WTC11 (cell line): Measurements from ENCODE around the gene TMEM151B.

Source experiments
- JUN ChIP-seq: sonication (generic); formaldehyde crosslinking; IDR thresholded peaks from 2 replicates; pipeline ENCODE4 v1.8.0; 2023; ENCODE audit warnings: mild to moderate bottlenecking, missing genetic modification reagents
- NR3C1 ChIP-seq: sonication (generic); formaldehyde crosslinking; conservative IDR thresholded peaks from 2 replicates; pipeline ENCODE4 v1.8.1; 2023; ENCODE audit warnings: low read depth, mild to moderate bottlenecking, missing genetic modification reagents
- ZNF121 ChIP-seq: sonication (generic); formaldehyde crosslinking; IDR thresholded peaks from 2 replicates; pipeline ENCODE4 v1.8.0; 2023; ENCODE audit warnings: missing genetic modification reagents
- TF ChIP-seq, protein P1 (sequence below): fragments of 200-600 bp; IDR thresholded peaks from 2 replicates; pipeline ENCODE4 v1.8.0; 2022; ENCODE audit warnings: antibody characterized with exemption
- TF ChIP-seq, protein P2 (sequence below): fragments of 250-450 bp; sonication (Bioruptor Pico); IDR thresholded peaks from 2 replicates; pipeline ENCODE4 v1.9.0; 2021; ENCODE audit warnings: moderate library complexity, mild to moderate bottlenecking, inconsistent platforms, borderline replicate concordance
- TF ChIP-seq, protein P3 (sequence below): fragments of 250-450 bp; sonication (Bioruptor Pico); IDR thresholded peaks from 2 replicates; pipeline ENCODE4 v1.9.0; 2021; ENCODE audit warnings: mild to moderate bottlenecking
- TF ChIP-seq, protein P4 (sequence below): sonication (generic); formaldehyde crosslinking; IDR thresholded peaks from 2 replicates; pipeline ENCODE4 v1.8.1; 2023; ENCODE audit warnings: mild to moderate bottlenecking, missing genetic modification reagents

DNA sequence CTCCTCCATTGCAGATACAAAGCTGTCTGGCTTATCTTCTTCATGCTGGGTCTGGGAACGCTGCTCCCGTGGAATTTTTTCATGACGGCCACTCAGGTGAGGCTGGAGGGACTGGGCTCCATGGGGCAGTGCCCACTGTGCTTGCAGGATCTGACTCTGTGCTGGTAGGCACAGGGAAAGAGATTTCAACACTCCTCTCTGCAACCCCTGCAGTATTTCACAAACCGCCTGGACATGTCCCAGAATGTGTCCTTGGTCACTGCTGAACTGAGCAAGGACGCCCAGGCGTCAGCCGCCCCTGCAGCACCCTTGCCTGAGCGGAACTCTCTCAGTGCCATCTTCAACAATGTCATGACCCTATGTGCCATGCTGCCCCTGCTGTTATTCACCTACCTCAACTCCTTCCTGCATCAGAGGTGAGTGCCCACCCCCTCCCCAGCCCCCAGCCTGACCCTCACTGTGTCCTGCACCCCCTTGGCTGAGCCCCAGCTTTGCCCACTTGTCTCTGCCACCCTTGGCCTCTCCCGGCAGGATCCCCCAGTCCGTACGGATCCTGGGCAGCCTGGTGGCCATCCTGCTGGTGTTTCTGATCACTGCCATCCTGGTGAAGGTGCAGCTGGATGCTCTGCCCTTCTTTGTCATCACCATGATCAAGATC lies 40.7 kb upstream of the TMEM151B start:
- TF ChIP-seq, protein P1, sequence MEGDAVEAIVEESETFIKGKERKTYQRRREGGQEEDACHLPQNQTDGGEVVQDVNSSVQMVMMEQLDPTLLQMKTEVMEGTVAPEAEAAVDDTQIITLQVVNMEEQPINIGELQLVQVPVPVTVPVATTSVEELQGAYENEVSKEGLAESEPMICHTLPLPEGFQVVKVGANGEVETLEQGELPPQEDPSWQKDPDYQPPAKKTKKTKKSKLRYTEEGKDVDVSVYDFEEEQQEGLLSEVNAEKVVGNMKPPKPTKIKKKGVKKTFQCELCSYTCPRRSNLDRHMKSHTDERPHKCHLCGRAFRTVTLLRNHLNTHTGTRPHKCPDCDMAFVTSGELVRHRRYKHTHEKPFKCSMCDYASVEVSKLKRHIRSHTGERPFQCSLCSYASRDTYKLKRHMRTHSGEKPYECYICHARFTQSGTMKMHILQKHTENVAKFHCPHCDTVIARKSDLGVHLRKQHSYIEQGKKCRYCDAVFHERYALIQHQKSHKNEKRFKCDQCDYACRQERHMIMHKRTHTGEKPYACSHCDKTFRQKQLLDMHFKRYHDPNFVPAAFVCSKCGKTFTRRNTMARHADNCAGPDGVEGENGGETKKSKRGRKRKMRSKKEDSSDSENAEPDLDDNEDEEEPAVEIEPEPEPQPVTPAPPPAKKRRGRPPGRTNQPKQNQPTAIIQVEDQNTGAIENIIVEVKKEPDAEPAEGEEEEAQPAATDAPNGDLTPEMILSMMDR: no peak
- TF ChIP-seq ZNF121: no peak
- TF ChIP-seq JUN (CRISPR knock-in tag): no peak
- TF ChIP-seq, protein P2, sequence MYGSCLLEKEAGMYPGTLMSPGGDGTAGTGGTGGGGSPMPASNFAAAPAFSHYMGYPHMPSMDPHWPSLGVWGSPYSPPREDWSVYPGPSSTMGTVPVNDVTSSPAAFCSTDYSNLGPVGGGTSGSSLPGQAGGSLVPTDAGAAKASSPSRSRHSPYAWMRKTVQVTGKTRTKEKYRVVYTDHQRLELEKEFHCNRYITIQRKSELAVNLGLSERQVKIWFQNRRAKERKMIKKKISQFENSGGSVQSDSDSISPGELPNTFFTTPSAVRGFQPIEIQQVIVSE: no peak
- no peak for TF ChIP-seq NR3C1 (CRISPR knock-in tag)
- TF ChIP-seq, protein P3, sequence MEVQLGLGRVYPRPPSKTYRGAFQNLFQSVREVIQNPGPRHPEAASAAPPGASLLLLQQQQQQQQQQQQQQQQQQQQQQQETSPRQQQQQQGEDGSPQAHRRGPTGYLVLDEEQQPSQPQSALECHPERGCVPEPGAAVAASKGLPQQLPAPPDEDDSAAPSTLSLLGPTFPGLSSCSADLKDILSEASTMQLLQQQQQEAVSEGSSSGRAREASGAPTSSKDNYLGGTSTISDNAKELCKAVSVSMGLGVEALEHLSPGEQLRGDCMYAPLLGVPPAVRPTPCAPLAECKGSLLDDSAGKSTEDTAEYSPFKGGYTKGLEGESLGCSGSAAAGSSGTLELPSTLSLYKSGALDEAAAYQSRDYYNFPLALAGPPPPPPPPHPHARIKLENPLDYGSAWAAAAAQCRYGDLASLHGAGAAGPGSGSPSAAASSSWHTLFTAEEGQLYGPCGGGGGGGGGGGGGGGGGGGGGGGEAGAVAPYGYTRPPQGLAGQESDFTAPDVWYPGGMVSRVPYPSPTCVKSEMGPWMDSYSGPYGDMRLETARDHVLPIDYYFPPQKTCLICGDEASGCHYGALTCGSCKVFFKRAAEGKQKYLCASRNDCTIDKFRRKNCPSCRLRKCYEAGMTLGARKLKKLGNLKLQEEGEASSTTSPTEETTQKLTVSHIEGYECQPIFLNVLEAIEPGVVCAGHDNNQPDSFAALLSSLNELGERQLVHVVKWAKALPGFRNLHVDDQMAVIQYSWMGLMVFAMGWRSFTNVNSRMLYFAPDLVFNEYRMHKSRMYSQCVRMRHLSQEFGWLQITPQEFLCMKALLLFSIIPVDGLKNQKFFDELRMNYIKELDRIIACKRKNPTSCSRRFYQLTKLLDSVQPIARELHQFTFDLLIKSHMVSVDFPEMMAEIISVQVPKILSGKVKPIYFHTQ (CRISPR knock-in tag): no peak
- TF ChIP-seq, protein P4, sequence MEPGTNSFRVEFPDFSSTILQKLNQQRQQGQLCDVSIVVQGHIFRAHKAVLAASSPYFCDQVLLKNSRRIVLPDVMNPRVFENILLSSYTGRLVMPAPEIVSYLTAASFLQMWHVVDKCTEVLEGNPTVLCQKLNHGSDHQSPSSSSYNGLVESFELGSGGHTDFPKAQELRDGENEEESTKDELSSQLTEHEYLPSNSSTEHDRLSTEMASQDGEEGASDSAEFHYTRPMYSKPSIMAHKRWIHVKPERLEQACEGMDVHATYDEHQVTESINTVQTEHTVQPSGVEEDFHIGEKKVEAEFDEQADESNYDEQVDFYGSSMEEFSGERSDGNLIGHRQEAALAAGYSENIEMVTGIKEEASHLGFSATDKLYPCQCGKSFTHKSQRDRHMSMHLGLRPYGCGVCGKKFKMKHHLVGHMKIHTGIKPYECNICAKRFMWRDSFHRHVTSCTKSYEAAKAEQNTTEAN: no peak
